ENCODE measurements around the gene HDAC9.

- no peak for TF ChIP-seq CTCF (IDR thresholded peaks at IDR 0.05)
- TF ChIP-seq POLR2AphosphoS5 (IDR thresholded peaks at IDR 0.05) = no peak
Measured at GRCh38 chr7:18637516-18637915, 142.0 kb downstream of the HDAC9 start.
